ENCODE results near the gene COL6A1. TPM values are rescaled to one million over a fixed set of nuclear protein-coding genes. Genes with fewer than 3 reads are reported as not detected.

COL6A1 gene
- polyA plus RNA-seq, 1 experiment = 493 TPM

DNA sequence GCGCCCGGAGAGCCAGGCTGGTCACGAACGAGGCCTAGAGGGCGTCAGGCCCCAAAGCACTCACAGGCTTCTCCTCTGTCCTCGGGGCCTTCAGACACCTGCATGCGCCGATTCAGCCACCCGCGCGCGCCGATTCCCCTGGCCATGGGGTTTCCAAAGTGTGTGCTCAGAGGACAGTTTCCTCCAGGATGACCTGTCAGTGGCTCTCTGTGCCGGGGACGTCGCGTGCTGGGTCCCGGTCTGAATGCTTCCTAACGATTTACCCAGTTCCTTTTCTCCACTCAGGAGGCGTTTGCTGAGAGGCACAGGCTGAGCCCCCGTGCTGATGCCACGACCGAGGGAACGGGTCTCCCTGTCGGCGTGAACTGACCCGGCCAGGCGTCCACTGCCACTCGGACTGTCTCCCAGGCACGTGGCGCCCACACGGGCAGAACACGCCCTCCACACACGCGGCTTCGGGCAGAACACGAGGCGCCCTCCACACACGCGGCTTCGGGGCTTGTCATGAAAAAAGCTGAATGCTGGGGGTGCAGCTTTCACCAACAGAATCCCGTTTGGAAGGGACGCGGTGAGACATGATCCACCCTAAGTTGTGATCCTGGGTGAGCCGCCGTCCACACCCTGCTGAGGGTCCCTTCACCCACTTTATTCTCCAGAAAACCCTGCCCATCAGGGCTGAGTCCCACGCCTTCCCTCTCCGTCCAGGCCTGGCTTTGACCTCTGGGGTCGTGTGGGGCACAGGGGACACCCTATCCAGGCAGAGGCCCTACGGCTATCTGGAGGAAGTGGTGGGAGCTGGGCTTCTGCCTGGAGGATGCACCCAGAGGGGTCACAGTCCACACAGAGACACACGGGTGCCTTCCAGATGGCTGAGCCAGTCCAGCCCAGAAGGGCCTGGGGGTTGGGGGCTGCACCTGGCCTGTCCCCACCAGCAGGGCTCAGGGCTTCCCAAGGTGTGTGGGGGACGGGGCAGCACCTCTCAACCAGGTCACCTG is 56.1 kb downstream of the COL6A1 start:
- H3K9me3 ChIP-seq (ENCODE audit: control insufficient read depth, insufficient read depth, low read length) = peaks cover 29% of the 10 kb centered on the region
- POLR2A ChIA-PET = interaction anchor here (1.2 to 1.5 kb wide), 2 partner anchors 12 to 19 kb away, joined by 3 to 16 read pairs; no protein-coding TSS in a partner anchor
- TF ChIP-seq, protein P1, sequence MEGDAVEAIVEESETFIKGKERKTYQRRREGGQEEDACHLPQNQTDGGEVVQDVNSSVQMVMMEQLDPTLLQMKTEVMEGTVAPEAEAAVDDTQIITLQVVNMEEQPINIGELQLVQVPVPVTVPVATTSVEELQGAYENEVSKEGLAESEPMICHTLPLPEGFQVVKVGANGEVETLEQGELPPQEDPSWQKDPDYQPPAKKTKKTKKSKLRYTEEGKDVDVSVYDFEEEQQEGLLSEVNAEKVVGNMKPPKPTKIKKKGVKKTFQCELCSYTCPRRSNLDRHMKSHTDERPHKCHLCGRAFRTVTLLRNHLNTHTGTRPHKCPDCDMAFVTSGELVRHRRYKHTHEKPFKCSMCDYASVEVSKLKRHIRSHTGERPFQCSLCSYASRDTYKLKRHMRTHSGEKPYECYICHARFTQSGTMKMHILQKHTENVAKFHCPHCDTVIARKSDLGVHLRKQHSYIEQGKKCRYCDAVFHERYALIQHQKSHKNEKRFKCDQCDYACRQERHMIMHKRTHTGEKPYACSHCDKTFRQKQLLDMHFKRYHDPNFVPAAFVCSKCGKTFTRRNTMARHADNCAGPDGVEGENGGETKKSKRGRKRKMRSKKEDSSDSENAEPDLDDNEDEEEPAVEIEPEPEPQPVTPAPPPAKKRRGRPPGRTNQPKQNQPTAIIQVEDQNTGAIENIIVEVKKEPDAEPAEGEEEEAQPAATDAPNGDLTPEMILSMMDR (IDR thresholded peaks at IDR 0.05; ENCODE audit: low read depth, low read length) = no peak
- no peaks in the 10 kb centered on the region for H3K27me3 ChIP-seq (ENCODE audit: control insufficient read depth, insufficient read depth, low read length)
- DNase-seq (ENCODE audit: low read depth, low spot score) = no peak
- CTCF ChIA-PET = no interaction called here
- H3K27ac ChIP-seq (ENCODE audit: low read depth, low read length) = no peak overlapping the region
- H3K4me3 ChIP-seq (ENCODE audit: low read depth, low read length) = no peak overlapping the region

- no peak for DNase-seq (ENCODE audit: low read depth, low spot score)
- H3K4me3 ChIP-seq (ENCODE audit: low read depth, low read length) = no peak overlapping the region
- ChIA-PET CTCF (no interaction called here), POLR2A (interaction anchor here (1.0 to 2.5 kb wide), 3 partner anchors 11 to 57 kb away, joined by 3 to 12 read pairs (median 3); partner anchors contain the start of gene COL6A1)
- H3K27ac ChIP-seq (ENCODE audit: low read depth, low read length) = peak overlapping the region; percentile 52
- peaks cover 29% of the 10 kb centered on the region for H3K9me3 ChIP-seq (ENCODE audit: control insufficient read depth, insufficient read depth, low read length)
- TF ChIP-seq, protein P1 (IDR thresholded peaks at IDR 0.05; ENCODE audit: low read depth, low read length) = no peak
- H3K27me3 ChIP-seq (ENCODE audit: control insufficient read depth, insufficient read depth, low read length) = no peaks in the 10 kb centered on the region
Observed at GRCh38 chr21:46038341-46038829, 56.8 kb downstream of the COL6A1 start.

DNA sequence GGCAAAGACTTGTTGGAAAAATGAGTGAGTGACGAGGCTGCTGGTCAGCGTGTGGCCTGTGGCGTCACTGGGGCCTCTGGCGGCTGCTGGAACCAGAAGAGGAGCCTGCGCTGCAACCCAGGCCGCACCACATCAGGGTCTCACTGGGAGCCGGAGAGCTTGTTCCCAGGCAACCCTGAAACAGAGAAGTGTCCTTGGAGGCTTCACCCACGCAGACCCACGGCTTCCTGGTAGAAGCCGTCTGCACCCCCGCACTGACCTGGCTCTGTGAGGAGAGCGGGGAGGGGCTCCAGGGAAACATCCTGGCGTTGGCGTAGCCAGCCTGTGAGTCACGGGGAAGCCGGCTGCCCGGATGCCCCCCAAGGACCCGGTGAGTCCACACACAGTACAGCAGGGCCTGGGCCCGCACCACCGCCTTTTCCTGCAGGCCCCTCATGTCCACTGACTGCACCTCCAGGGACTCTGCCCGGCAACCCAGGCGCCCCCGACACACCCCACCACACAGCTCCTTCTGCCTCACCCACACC is 57.4 kb downstream of the COL6A1 start:
- H3K27me3 ChIP-seq (ENCODE audit: control insufficient read depth, insufficient read depth, low read length) = no peaks in the 10 kb centered on the region
- H3K27ac ChIP-seq (ENCODE audit: low read depth, low read length) = peak overlapping the region; percentile 52
- peaks cover 29% of the 10 kb centered on the region for H3K9me3 ChIP-seq (ENCODE audit: control insufficient read depth, insufficient read depth, low read length)
- ChIA-PET POLR2A (interaction anchor here (1.0 to 2.5 kb wide), 3 partner anchors 10 to 57 kb away, joined by 3 to 12 read pairs (median 3); partner anchors contain the start of gene COL6A1), CTCF (no interaction called here)
- TF ChIP-seq, protein P1 (IDR thresholded peaks at IDR 0.05; ENCODE audit: low read depth, low read length) = no peak
- no peak for DNase-seq (ENCODE audit: low read depth, low spot score)
- H3K4me3 ChIP-seq (ENCODE audit: low read depth, low read length) = no peak overlapping the region

DNA sequence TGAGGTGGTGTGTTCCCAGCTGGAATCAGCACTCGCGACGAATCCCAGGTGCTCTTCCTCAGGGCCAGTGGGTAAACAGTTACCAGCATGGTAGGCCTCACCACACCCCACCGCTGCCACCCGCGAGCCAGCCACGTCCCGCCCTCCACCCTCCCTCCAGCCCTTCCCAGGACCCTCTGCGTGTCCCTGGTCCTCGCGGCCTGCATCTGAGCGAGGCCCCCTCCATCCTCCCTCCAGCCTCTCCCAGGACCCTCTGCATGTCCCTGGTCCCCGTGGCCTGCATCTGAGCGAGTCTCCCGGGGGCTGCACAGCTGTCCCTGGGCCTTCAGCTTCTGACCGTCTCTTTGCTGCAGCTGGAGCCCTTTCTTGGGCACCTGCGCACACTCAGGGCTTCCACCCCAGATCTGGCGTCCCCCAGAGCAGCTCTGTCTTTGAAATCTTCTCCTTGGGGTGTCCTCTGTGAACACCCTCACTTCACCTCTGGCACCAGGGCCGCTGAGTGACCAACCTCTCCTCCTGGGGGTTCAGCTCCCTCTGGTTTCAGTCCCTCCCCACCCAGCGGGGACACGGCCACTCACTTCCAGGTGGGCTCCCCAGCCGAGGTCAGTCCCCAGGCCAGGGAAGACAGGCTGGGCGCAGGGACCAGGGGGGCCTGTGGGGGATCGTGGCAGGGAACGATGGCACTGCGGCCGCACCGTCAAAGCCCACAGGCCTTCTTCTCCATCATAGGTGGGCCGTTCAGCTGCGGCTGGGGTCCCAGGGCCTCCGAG is 58.5 kb downstream of the COL6A1 start:
- H3K4me3 ChIP-seq (ENCODE audit: low read depth, low read length) = no peak overlapping the region
- H3K9me3 ChIP-seq (ENCODE audit: control insufficient read depth, insufficient read depth, low read length) = peaks cover 29% of the 10 kb centered on the region
- CTCF ChIA-PET = no interaction called here
- TF ChIP-seq, protein P1 (IDR thresholded peaks at IDR 0.05; ENCODE audit: low read depth, low read length) = no peak
- POLR2A ChIA-PET = interaction anchor here (0.6 to 2.5 kb wide), 2 partner anchors 9 to 27 kb away, joined by 3 to 12 read pairs; no protein-coding TSS in a partner anchor
- no peak for DNase-seq (ENCODE audit: low read depth, low spot score)
- H3K27me3 ChIP-seq (ENCODE audit: control insufficient read depth, insufficient read depth, low read length) = no peaks in the 10 kb centered on the region
- no peak overlapping the region for H3K27ac ChIP-seq (ENCODE audit: low read depth, low read length)

Measured in AG04450 (cell line).